NCI-H2081 treated with DMSO at 0.1 percent for 48 hours (cell line): ENCODE results near the gene EXOC6.

Experiments
- DNase-seq: peaks from one replicate; lab custom pipeline; 2025; lab: John Stamatoyannopoulos, UW

EXOC6 gene

DNA sequence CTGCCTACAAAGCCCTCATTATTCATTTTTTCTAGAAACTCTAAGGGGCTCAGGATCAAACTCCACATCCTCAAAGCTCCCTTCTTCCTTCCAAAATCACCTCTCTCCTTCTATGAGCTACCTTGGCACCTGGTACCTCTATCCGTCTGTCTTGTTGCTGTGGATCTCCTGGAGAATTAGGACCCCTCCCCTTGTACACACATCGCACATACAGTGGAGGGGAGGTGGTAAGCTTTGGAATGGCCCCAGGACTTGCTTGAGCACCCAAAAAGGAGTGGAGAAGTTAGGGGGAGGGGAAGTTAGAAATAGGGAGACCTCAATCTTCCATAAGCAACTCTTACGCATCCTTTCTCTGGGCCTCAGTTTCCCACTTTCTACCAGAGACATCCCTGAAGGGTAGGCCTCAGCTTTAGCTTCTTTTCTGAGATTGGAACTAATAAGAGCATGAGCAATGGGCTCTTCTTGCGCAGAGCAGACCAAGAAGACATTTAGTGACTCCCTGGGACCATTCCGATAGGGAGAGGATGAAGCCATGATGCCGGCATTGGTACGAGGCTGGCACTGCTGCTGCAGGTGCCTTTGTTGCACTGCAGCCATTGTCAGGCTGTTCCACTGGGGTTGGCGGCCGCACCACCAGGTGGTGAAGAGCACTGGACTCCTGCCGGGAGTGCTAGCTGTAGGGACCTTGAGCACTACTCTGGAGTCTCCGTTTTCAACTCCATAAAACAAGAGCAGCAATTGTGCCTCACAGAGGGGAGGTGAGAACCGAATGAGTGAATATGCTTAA lies 216.7 kb downstream of the EXOC6 start:
- DNase-seq = no peak

DNA sequence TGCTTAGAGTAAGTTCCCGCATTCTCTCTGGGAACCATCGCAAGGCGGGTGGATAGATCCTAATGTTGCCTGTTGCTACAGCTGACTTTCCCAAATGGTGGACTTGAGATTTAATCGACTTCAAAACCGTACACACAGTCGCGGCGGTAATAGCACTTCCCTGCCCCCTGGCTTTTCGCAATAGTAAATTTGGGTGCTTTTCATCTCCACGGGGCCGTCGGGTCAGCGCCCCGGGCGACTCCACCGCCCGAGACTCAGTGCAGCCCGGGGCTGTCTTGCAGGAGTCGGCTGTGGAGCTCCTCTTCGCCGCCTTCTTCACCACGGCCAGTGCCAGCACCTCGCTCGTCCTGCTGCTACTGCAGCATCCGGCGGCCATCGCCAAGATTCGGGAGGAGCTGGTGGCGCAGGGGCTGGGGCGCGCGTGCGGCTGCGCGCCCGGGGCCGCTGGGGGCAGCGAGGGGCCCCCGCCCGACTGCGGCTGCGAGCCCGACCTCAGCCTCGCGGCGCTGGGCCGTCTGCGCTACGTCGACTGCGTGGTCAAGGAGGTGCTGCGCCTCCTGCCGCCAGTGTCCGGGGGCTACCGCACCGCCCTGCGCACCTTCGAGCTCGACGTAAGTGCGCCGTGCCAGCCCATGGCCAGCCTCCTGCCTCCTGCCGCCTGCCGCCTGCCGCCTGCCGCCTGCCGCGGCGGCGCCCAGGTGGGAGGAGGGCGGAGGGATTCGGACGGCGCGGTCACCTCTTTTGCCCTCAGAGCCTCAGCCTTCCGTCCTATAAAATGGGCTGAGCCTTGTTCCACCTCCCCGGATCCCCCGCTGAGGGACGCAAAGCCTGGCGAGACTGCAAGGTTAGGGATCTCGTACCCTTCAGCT lies 217.6 kb downstream of the EXOC6 start:
- DNase-seq = no peak

GRCh38 chr10:93066544-93066913 lies 218.2 kb downstream of the EXOC6 start:
- no peak for DNase-seq

DNA sequence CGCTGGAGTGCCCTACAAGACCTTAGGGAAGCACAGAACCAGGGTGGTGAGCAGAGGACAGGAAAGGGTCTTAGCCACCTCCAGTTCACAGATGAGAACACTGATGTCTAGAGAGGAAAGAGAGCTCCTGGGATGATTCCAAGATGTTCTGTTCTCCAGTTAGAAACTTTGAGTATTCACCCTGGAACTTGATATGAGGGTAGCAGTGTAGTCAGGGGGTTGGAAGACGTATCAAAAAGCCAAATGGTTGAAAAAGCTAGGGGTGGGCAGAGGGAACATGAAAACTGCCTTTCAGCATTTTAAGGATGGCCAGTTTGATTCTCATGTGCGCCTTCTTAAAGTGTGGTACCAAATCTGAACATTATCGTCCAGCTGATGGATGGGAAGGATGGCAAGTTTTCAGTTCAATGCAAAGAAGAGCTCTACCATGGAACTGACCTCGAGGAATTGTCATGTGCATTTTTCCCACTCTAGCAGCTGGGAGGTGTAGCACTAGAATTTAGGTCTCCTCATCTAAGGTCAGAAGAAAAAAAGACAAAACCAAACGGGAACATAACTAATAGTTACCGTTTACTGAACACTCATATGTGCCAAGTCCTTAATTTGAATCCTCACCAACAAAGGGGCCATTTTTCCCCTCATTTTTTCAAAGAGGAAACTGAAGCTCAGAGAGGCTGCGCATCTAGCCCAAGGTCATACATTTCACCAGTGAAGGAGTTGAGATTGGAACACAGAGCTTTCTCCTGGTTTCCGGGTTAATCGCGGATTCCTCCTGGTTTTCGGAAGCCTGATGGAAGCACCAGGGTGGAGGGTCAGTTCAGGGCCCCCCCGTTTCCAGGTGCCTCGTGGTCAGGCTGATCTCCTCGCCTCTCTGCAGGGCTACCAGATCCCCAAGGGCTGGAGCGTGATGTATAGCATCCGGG lies 219.4 kb downstream of the EXOC6 start:
- no peak for DNase-seq

DNA sequence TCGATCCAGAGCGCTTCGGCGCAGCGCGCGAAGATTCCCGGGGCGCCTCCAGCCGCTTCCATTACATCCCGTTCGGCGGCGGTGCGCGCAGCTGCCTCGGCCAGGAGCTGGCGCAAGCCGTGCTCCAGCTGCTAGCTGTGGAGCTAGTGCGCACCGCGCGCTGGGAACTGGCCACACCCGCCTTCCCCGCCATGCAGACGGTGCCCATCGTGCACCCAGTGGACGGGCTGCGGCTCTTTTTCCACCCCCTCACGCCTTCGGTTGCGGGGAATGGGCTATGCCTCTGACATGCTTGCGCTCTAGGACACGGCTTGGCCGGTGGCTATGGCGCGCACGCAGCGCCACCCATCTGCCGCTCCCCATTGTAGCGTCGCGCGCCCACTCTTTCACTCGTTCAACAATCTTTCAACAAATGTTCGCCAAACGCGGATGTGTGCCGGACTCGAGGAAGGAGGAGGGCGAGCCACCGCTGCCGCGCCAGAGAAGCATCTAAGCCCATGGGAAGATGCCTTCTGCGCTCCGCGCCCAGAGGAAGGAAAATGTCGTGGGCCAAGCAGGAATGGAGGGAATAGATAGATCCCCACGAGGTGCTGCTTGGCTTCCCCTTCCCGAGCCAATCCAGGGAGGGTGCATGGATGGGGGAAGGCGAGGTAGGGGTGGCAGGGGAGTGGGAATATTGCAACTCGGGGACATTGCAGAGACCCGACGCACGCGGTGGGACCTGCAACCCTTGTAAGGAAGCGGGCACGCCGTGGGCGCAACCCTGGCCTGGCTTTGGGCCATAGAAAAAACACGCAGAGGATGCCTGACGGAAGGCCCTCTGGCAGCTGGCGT lies 220.3 kb downstream of the EXOC6 start:
- no peak for DNase-seq

DNA sequence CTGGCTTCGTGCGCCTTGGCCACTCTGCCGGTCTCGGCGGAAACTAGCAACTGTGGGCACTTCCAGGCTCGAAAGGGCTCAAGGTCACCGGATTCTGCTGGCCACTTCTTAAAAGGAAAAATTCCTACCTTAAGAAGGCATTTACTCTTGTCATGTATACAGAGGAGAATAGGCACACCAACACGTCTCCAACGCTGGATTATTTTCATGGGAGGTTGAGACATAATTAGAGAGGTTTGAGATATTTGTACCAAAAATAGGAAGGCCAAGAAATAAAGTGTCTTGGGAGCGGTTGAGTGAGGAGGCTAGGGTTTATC lies 220.9 kb downstream of the EXOC6 start:
- DNase-seq = no peak

GRCh38 chr10:93070378-93071176 lies 222.3 kb downstream of the EXOC6 start:
- DNase-seq = no peak

GRCh38 chr10:93071177-93071472 lies 222.8 kb downstream of the EXOC6 start:
- DNase-seq = no peak

DNA sequence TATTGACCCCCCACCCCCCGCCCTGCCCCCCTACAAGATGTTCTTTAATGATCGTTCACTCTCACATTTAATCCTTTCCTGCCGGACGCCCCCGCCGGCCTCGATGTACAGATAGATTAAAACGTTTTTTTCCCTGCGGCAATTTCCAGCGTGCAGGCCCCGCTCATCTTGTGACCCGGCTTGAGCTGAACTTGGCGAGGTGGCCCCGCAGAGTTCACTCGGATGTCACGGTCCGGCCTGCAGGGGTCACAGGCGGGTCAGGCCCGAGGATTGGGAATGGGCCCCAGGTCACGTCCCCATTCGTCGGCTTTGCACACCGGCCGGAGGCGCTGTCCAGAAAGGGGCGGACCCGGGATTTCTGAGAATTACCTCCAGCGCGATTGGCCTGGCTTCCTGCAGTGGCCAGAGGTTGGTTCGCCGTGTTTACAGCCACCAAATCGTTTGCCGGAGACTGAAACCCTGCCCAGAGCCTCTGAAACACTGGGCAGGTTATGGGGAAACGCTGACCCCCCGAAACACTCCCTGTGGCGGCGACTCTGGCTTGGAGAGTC lies 223.4 kb downstream of the EXOC6 start:
- no peak for DNase-seq

DNA sequence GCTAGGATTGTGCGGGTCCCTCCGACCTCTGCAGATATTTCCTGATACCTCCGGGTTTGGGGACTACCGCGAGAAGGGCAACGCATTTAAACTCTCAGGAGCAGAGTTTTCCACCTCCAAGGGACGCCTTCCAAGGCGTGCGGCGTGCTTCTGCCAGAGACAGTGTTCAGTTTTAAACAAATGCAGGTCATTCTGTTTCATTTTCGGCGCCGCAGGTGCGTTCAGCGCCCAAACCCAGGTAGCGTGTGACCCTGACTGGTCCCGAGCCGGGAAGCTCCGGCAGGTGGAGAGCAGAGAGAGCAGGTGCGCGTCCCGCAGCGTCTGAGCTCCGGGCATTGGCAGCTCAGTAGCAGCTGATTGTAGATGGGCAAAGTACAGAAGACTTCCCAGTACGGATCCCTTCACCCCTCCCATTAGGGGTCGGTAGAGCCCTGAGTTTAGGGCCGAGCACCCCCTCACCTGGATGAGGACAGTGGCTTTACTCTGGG lies 223.9 kb downstream of the EXOC6 start:
- DNase-seq = no peak

- DNase-seq = no peak
Observed at GRCh38 chr10:93072713-93073538, 224.6 kb downstream of the EXOC6 start.

DNA sequence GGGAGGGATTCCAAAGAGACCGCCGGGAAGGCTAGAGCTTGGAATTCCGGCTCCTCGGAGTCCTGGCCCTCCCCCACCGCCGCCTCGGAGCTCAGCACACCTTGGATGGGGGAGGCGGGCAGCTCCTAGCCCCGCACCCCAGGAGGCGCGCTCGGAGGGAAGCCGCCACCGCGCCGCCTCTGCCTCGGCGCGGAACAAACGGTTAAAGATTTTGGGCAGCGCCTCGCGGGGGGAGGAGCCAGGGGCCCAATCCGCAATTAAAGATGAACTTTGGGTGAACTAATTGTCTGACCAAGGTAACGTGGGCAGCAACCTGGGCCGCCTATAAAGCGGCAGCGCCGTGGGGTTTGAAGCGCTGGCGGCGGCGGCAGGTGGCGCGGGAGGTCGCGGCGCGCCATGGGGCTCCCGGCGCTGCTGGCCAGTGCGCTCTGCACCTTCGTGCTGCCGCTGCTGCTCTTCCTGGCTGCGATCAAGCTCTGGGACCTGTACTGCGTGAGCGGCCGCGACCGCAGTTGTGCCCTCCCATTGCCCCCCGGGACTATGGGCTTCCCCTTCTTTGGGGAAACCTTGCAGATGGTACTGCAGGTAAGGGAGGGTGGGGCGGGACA lies 225.3 kb downstream of the EXOC6 start, which contains the start of gene CYP26A1:
CYP26A1 (plus strand) TSS at position 355 of the 608 bp plus-strand sequence; CDS start at position 397, 42 bp downstream.
- no peak for DNase-seq

GRCh38 chr10:93074147-93074596 lies 225.9 kb downstream of the EXOC6 start:
- DNase-seq = no peak

- DNase-seq = no peak
Observed at GRCh38 chr10:93074597-93075368, 226.5 kb downstream of the EXOC6 start.

DNA sequence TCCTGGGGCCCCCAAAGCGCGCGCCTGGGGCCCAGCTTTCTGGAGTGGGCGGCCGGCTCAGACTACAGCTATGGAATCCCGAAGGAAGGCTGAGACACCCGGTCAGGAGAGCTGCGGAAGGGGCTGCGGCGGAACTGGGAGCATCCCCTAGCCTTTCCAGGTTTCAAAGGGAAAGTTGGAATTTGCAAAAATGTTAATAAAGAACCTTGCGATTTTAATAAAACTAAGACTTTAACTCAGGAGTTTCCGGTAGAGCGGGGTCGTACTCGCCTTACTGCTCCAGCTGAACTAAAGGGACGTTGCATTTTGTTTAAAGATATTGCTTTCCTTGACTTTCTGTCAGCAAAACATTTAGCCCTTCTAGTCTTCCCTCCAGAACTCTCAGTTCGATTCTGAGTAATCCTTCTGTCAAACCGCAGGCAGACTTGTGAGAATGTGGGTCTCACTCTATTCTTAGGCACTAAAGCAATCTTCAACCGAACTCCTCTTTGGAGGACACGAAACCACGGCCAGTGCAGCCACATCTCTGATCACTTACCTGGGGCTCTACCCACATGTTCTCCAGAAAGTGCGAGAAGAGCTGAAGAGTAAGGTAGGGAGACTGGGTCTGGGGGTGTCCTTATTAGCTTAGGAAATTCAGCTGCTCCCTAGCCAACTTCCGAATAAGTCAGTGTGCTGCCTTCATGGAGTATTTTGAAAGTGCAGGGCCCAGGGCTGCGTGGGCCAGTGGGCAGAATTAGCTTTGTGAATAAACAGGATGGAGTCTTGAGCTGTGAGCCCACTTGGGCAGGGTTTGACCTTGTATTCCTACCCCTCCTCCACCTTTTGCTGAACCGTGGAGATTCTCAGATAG lies 227.3 kb downstream of the EXOC6 start:
- DNase-seq = no peak

- no peak for DNase-seq
Observed at GRCh38 chr10:93076871-93077270, 228.6 kb downstream of the EXOC6 start.

- no peak for DNase-seq
Observed at GRCh38 chr10:93077860-93078337, 229.6 kb downstream of the EXOC6 start.
